Neuronal stem cell (in vitro differentiated cells): ENCODE measurements around the gene COL11A2.
A peak's percentile ranks its signal among the peaks of the same experiment; 100 is the strongest.

Source experiments
- DNase-seq: peaks from one replicate; pipeline ENCODE4 v3.0.0-alpha.2; 2013; ENCODE audit warnings: low spot score
- H2AFZ ChIP-seq: one replicate; pipeline ENCODE4 v1.6.1; 2013; ENCODE audit warnings: mild to moderate bottlenecking, low read length, inconsistent platforms
- H2AK5ac ChIP-seq: 2 replicates; pipeline ENCODE4 v1.6.1; 2013; ENCODE audit warnings: low read depth, mild to moderate bottlenecking, inconsistent platforms, low read length, moderate library complexity, mixed read lengths
- H2BK120ac ChIP-seq: 2 replicates; pipeline ENCODE4 v1.6.1; 2013; ENCODE audit warnings: low read depth, mild to moderate bottlenecking, inconsistent platforms, low read length, moderate library complexity, mixed read lengths
- H2BK12ac ChIP-seq: one replicate; pipeline ENCODE4 v1.6.1; 2013; ENCODE audit warnings: low read length, inconsistent platforms
- H2BK15ac ChIP-seq: 2 replicates; pipeline ENCODE4 v1.6.1; 2013; ENCODE audit warnings: mild to moderate bottlenecking, low read length, inconsistent platforms, mixed read lengths
- H2BK5ac ChIP-seq: one replicate; pipeline ENCODE4 v1.6.1; 2013; ENCODE audit warnings: inconsistent platforms, mild to moderate bottlenecking, low read length, moderate library complexity
- H3K14ac ChIP-seq: one replicate; pipeline ENCODE4 v1.6.1; 2013; ENCODE audit warnings: low read length, inconsistent platforms
- H3K18ac ChIP-seq: 2 replicates; pipeline ENCODE4 v1.6.1; 2013; ENCODE audit warnings: low read length, inconsistent platforms
- H3K23ac ChIP-seq: 2 replicates; pipeline ENCODE4 v1.6.1; 2013; ENCODE audit warnings: low read depth, mild to moderate bottlenecking, mixed read lengths, low read length, inconsistent platforms; ENCODE audit not compliant: poor library complexity
- H3K27ac ChIP-seq: replicated peaks from 3 replicates; pipeline ENCODE4 v1.5.1; 2013; ENCODE audit warnings: low read length, inconsistent platforms
- H3K27me3 ChIP-seq, 3 experiments: 2 replicates each; pipeline ENCODE4 v1.6.1; 2013; ENCODE audit warnings: low read length in 3 of 3, mild to moderate bottlenecking in 2 of 3, inconsistent platforms in 1 of 3, low read depth in 1 of 3, mixed read lengths in 1 of 3, moderate library complexity in 1 of 3; ENCODE audit not compliant: control insufficient read depth in 3 of 3, insufficient read depth in 3 of 3
- H3K36me3 ChIP-seq, 2 donors: replicated peaks in 1 of 2; 2 replicates each; pipeline ENCODE4 v1.6.1; 2013; ENCODE audit warnings: low read length in 2 of 2; ENCODE audit not compliant: control insufficient read depth in 2 of 2, insufficient read depth in 2 of 2
- H3K4ac ChIP-seq: 2 replicates; pipeline ENCODE4 v1.6.1; 2013; ENCODE audit warnings: inconsistent platforms, mild to moderate bottlenecking, low read length, moderate library complexity
- H3K4me1 ChIP-seq, 2 donors: 1 replicate in 1 of 2; 2 replicates in 1 of 2; pipeline ENCODE4 v1.6.1; 2013; ENCODE audit warnings: low read length in 2 of 2, low read depth in 1 of 2; ENCODE audit not compliant: control insufficient read depth in 2 of 2, insufficient read depth in 1 of 2
- H3K4me2 ChIP-seq: one replicate; pipeline ENCODE4 v1.6.1; 2013; ENCODE audit warnings: mild to moderate bottlenecking, low read length, inconsistent platforms; ENCODE audit not compliant: insufficient read depth, poor library complexity, severe bottlenecking
- H3K4me3 ChIP-seq, 2 donors: 2 replicates each; pipeline ENCODE4 v1.5.1; 2013; ENCODE audit warnings: low read length in 2 of 2, mild to moderate bottlenecking in 2 of 2, inconsistent platforms in 1 of 2, moderate library complexity in 1 of 2
- H3K79me1 ChIP-seq: one replicate; pipeline ENCODE4 v1.6.1; 2013; ENCODE audit warnings: low read depth, mild to moderate bottlenecking, inconsistent platforms, low read length, moderate library complexity
- H3K9ac ChIP-seq: one replicate; pipeline ENCODE4 v1.6.1; 2013; ENCODE audit warnings: mild to moderate bottlenecking, low read depth, low read length, inconsistent platforms; ENCODE audit not compliant: poor library complexity
- H3K9me3 ChIP-seq, 2 donors: replicated peaks in 1 of 2; 2 replicates each; pipeline versions ENCODE3 to v1.6.1; 2013; ENCODE audit warnings: low read length in 2 of 2, mild to moderate bottlenecking in 2 of 2, inconsistent platforms in 1 of 2, low read depth in 1 of 2, mixed read lengths in 1 of 2, moderate library complexity in 1 of 2; ENCODE audit not compliant: control insufficient read depth in 2 of 2, insufficient read depth in 1 of 2
- H4K8ac ChIP-seq: one replicate; pipeline ENCODE4 v1.6.1; 2013; ENCODE audit warnings: low read depth, mild to moderate bottlenecking, inconsistent platforms, low read length, moderate library complexity
- H4K91ac ChIP-seq: one replicate; pipeline ENCODE4 v1.6.1; 2013; ENCODE audit warnings: low read length, low read depth, mild to moderate bottlenecking, inconsistent platforms; ENCODE audit not compliant: poor library complexity
- WGBS, 2 donors: extraction: QIAGEN DNeasy Blood & Tissue Kit; methylation state at CpG; one replicate each; pipeline ENCODE4 v1.1.7; 2013; ENCODE audit warnings: missing lambda C conversion rate in 2 of 2, mixed read lengths in 1 of 2; ENCODE audit not compliant: insufficient read length in 2 of 2, insufficient replicate concordance in 1 of 2; ENCODE audit errors: extremely low coverage in 2 of 2; 5-methylcytosine and 5-hydroxymethylcytosine counted together

COL11A2 gene

GRCh38 chr6:33185190-33185589 lies 7.1 kb downstream of the COL11A2 start:
- H3K27me3 ChIP-seq = peaks cover 0 to 9% (median 0%) of the 10 kb centered on the region in 3 experiments
- H3K4me1 ChIP-seq = no peaks in the 10 kb centered on the region
- no peak overlapping the region for H3K4me2 ChIP-seq
- no peaks in the 10 kb centered on the region for H3K79me1 ChIP-seq
- peak overlapping the region; percentile 82 for H2AK5ac ChIP-seq
- H3K36me3 ChIP-seq = no peaks in the 10 kb centered on the region
- no peak overlapping the region for H2BK15ac ChIP-seq
- H2BK5ac ChIP-seq = no peak overlapping the region
- no peak overlapping the region for H2BK120ac ChIP-seq
- H2AFZ ChIP-seq = no peak overlapping the region
- H4K91ac ChIP-seq = no peak overlapping the region
- H3K23ac ChIP-seq = peak overlapping the region; percentile 74
- H3K14ac ChIP-seq = no peak overlapping the region
- H3K27ac ChIP-seq = no peak overlapping the region
- H4K8ac ChIP-seq = no peak overlapping the region
- H3K9ac ChIP-seq = no peak overlapping the region
- no CpG with 5 or more reads among the region's 9 CpGs for whole genome bisulfite sequencing, 2 donors
- H3K18ac ChIP-seq = peak overlapping the region; percentile 13
- H3K4me3 ChIP-seq = no peak overlapping the region
- peak overlapping the region; percentile 16 for H2BK12ac ChIP-seq
- no peak for DNase-seq
- H3K9me3 ChIP-seq = peaks cover 0 to 10% of the 10 kb centered on the region in 2 donors
- H3K4ac ChIP-seq = no peak overlapping the region

- Histone ChIP-seq H3K27ac (no peak overlapping the region), H2BK5ac (no peak overlapping the region), H3K4me3 (no peak overlapping the region), H2BK12ac (no peak overlapping the region), H2BK120ac (no peak overlapping the region), H3K4me2 (no peak overlapping the region), H3K36me3 (no peaks in the 10 kb centered on the region), H3K9ac (no peak overlapping the region), H2AK5ac (no peak overlapping the region), H3K9me3 (peaks cover 0 to 10% of the 10 kb centered on the region in 2 donors), H3K27me3 (peaks cover 0 to 15% (median 0%) of the 10 kb centered on the region in 3 experiments), H2BK15ac (no peak overlapping the region), H2AFZ (peak overlapping the region; percentile 74), H4K8ac (no peak overlapping the region), H3K4me1 (no peaks in the 10 kb centered on the region), H3K4ac (no peak overlapping the region), H4K91ac (no peak overlapping the region), H3K23ac (no peak overlapping the region), H3K79me1 (no peaks in the 10 kb centered on the region), H3K14ac (no peak overlapping the region), H3K18ac (no peak overlapping the region)
- DNase-seq = no peak
- no CpG with 5 or more reads among the region's 5 CpGs for WGBS, 2 donors
Measured at GRCh38 chr6:33183071-33183683, 9.1 kb downstream of the COL11A2 start.

GRCh38 chr6:33181141-33181540 lies 11.1 kb downstream of the COL11A2 start:
- no peak overlapping the region for H3K4me2 ChIP-seq
- H3K79me1 ChIP-seq = no peaks in the 10 kb centered on the region
- no peak overlapping the region for H3K27ac ChIP-seq
- H4K8ac ChIP-seq = no peak overlapping the region
- peaks cover 0 to 10% (median 0%) of the 10 kb centered on the region in 3 experiments for H3K27me3 ChIP-seq
- H2BK5ac ChIP-seq = peak overlapping the region; percentile 88
- peak overlapping the region; percentile 8 for H2AK5ac ChIP-seq
- H3K4me3 ChIP-seq = no peak overlapping the region
- no peak overlapping the region for H3K23ac ChIP-seq
- H3K18ac ChIP-seq = no peak overlapping the region
- no peak overlapping the region for H3K9ac ChIP-seq
- no peak overlapping the region for H4K91ac ChIP-seq
- no peak overlapping the region for H2BK12ac ChIP-seq
- no CpG with 5 or more reads among the region's 7 CpGs for whole genome bisulfite sequencing, 2 donors
- DNase-seq = no peak
- peaks cover 0 to 3% of the 10 kb centered on the region in 2 donors for H3K4me1 ChIP-seq
- H2BK15ac ChIP-seq = no peak overlapping the region
- no peak overlapping the region for H2BK120ac ChIP-seq
- H3K36me3 ChIP-seq = no peaks in the 10 kb centered on the region
- no peak overlapping the region for H3K4ac ChIP-seq
- peaks cover 0 to 10% of the 10 kb centered on the region in 2 donors for H3K9me3 ChIP-seq
- no peak overlapping the region for H3K14ac ChIP-seq
- H2AFZ ChIP-seq = no peak overlapping the region

- no peak overlapping the region for H3K4me2 ChIP-seq
- H2BK15ac ChIP-seq = peak overlapping the region; percentile 42
- DNase-seq = no peak
- no peaks in the 10 kb centered on the region for H3K79me1 ChIP-seq
- peaks cover 0 to 8% of the 10 kb centered on the region in 2 donors for H3K9me3 ChIP-seq
- no peak overlapping the region for H3K4me3 ChIP-seq
- no peak overlapping the region for H3K27ac ChIP-seq
- peak overlapping the region; percentile 52 for H3K18ac ChIP-seq
- H4K91ac ChIP-seq = no peak overlapping the region
- H2BK12ac ChIP-seq = peak overlapping the region; percentile 31
- peak overlapping the region; percentile 19 for H2BK5ac ChIP-seq
- H4K8ac ChIP-seq = no peak overlapping the region
- no peak overlapping the region for H3K4ac ChIP-seq
- H3K36me3 ChIP-seq = no peaks in the 10 kb centered on the region
- no peak overlapping the region for H3K9ac ChIP-seq
- H3K4me1 ChIP-seq = peaks cover 0 to 3% of the 10 kb centered on the region in 2 donors
- peaks cover 0 to 10% (median 0%) of the 10 kb centered on the region in 3 experiments for H3K27me3 ChIP-seq
- no CpG with 5 or more reads among the region's 10 CpGs for WGBS, 2 donors
- H3K23ac ChIP-seq = no peak overlapping the region
- no peak overlapping the region for H2AFZ ChIP-seq
- H3K14ac ChIP-seq = no peak overlapping the region
- H2BK120ac ChIP-seq = no peak overlapping the region
- H2AK5ac ChIP-seq = peak overlapping the region; percentile 97
Measured at GRCh38 chr6:33178755-33179475, 13.4 kb downstream of the COL11A2 start.
